Pericardium fibroblast (primary cell): ENCODE data around the gene MEA1. TPM values are rescaled to one million over a fixed set of nuclear protein-coding genes. Genes with fewer than 3 reads are reported as not detected.

Source experiments
- total RNA-seq: library from RNA; depleted of rRNA; stranded (reverse); fragments of >200 nt; gene quantifications from 2 replicates; pipeline ENCODE4 v1.2.3, GENCODE V29; 2015

MEA1 gene
- total RNA-seq: 54.0 and 96.0 TPM in 2 replicates

GRCh38 chr6:43013843-43014433 is at the start of gene MEA1, which contains the start of gene KLHDC3:
MEA1 (minus strand) TSS chr6:43013946; CDS start chr6:43013813, 133 bp downstream.
KLHDC3 (plus strand) TSS chr6:43014249; CDS start chr6:43017193, 2,944 bp downstream.

GRCh38 chr6:43059168-43060033 is 45.7 kb upstream of the MEA1 start, which contains the start of the genes KLC4 and MRPL2:
KLC4 (plus strand) TSS chr6:43059631; CDS start chr6:43061336, 1,705 bp downstream.
MRPL2 (minus strand) TSS chr6:43059434; CDS start chr6:43059381, 53 bp downstream.

GRCh38 chr6:43053545-43054205 is 39.9 kb upstream of the MEA1 start, which contains the start of gene CUL7:
CUL7 (minus strand) TSS chr6:43053851; CDS start chr6:43052788, 1,063 bp downstream.

DNA sequence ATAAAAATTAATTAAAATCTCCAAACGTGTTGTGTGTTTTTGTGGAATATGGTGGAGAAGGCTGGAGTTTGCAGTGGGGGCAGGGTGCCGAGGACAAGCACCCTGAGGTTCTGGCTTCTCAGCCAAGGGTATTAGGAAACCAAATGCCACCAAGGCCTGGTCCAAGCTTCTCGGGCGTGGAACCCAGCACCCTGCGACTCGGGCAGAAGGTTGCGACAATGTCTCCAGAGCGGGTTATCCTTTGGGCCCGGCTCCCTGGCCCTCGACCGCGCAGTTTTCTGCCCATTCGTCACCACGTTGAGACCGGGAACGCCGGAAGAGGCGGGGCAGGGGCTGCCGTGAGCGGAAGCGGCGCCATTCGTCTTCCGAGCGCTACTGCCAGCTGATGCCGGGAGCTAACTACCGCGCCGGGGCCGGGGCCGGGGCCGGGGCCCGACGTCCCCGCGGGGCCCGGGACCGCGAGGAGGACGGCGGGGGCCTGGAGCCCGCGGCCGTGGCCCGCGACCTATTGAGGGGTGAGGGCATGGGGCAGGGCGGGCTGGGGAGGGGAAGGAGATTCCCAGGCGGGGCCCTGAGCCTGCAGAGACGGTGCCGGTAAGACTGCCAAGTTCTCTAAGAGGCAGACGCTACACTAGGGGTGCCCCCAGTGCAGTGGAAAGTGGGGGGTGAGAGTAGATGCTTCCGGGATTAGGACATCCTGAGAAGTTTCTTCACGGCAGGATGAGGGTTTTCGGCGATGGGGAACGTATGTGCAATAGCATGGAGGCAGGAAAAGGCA is 7.7 kb upstream of the MEA1 start, which contains the start of gene RRP36:
Gene RRP36, plus strand, starts transcription at position 354 of the 778 bp plus-strand sequence. Its CDS starts 32 bp downstream, at position 386.

DNA sequence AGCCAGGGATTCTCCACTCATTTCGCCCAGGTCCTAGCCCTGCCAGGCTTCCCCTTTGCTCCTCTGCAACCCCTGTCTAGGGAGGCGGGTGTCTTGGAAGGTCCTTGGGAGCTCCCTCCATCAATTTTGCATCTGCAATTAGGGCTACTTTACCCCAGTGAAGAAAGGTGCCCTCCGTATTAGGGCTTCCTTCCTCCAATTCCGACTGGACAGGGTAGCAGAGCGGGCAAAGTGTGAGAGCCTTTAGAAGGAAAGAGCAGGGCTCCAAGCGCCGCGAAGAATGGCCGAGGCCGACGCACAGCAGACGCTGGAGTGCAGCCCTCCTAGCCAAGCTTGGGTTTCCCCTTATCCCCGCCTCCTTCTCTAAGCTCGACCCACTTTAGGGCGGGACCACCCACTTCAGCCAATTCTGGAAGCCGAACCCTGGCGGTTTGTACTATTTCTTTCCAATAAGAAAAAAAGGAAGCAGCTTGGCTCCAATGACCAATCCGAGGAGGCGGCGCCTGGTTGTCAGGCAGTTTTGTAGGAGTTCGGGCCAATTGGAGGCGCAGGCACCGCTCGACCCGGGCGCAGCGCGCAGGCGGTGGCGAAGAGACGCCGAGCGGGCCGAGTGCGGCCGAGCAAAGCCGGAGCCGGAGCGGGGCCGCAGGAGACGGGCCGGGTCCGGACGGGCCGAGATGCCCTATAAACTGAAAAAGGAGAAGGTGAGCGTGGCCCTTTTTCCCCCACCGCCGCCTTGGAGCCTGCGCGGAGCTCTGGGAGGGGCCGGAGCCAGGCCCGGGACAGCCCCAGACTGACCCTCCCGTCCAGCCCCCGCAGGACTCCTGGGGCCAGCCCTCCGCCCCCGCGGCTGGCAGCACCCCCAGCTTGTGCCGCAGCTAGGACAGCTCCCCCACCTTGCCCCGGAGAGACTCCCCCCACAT is 29.5 kb downstream of the MEA1 start, which contains the start of gene PPP2R5D:
Gene PPP2R5D, plus strand, starts transcription at position 570 of the 923 bp plus-strand sequence. Its CDS starts 108 bp downstream, at position 678.

GRCh38 chr6:42978839-42979522 is 34.8 kb downstream of the MEA1 start, which contains the start of gene PEX6:
PEX6 (minus strand) TSS chr6:42979181; CDS start chr6:42979150, 31 bp downstream.

Other genes with a start within 250 kb of the MEA1 start
- gene BICRAL, start 231.9 kb downstream of the MEA1 start, total RNA-seq: 4.7 and 6.0 TPM in 2 replicates
- 61.5 and 65.8 TPM in 2 replicates for gene RPL7L1, start 134.3 kb downstream of the MEA1 start, total RNA-seq
- not detected in 2 replicates for gene PTCRA, start 97.9 kb downstream of the MEA1 start, total RNA-seq
- 31.3 and 44.8 TPM in 2 replicates for gene CNPY3, start 84.5 kb downstream of the MEA1 start, total RNA-seq
- not detected in 2 replicates for gene GNMT, start 53.2 kb downstream of the MEA1 start, total RNA-seq
- 30.1 and 40.1 TPM in 2 replicates for gene PEX6, start 34.8 kb downstream of the MEA1 start, total RNA-seq
- 40.0 and 50.5 TPM in 2 replicates for gene PPP2R5D, start 29.4 kb downstream of the MEA1 start, total RNA-seq
- 112 and 172 TPM in 2 replicates for gene KLHDC3, start 303 bp upstream of the MEA1 start, total RNA-seq
- 42.2 and 73.4 TPM in 2 replicates for gene RRP36, start 7.7 kb upstream of the MEA1 start, total RNA-seq
- 22.2 and 27.6 TPM in 2 replicates for gene CUL7, start 39.9 kb upstream of the MEA1 start, total RNA-seq
- 13.4 and 23.5 TPM in 2 replicates for gene MRPL2, start 45.5 kb upstream of the MEA1 start, total RNA-seq
- 15.3 and 47.3 TPM in 2 replicates for gene KLC4, start 45.7 kb upstream of the MEA1 start, total RNA-seq
- gene PTK7, start 62.4 kb upstream of the MEA1 start, total RNA-seq: 171 and 174 TPM in 2 replicates
- gene SRF, start 157.3 kb upstream of the MEA1 start, total RNA-seq: 20.3 and 31.0 TPM in 2 replicates
- gene CUL9, start 168.2 kb upstream of the MEA1 start, total RNA-seq: 16.0 and 29.5 TPM in 2 replicates
- 93.9 and 147 TPM in 2 replicates for gene DNPH1, start 215.5 kb upstream of the MEA1 start, total RNA-seq
- gene TTBK1, start 229.5 kb upstream of the MEA1 start, total RNA-seq: not detected in 2 replicates